PFSK-1 (cell line): ENCODE measurements around the gene SLC13A3.

Experiments
- FOXP2 ChIP-seq: optimal IDR thresholded peaks from 2 replicates; pipeline ENCODE3; 2011; ENCODE audit warnings: borderline replicate concordance, control low read depth, inconsistent platforms; ENCODE audit not compliant: insufficient read depth; ENCODE audit errors: extremely low read length, extremely low read depth
- POLR2AphosphoS5 ChIP-seq: IDR thresholded peaks from 2 replicates; pipeline ENCODE4 v1.6.1; 2012; ENCODE audit warnings: low read depth, mild to moderate bottlenecking, control low read depth, low read length, moderate library complexity
- REST ChIP-seq, 2 experiments: IDR thresholded peaks; 2 replicates each; pipeline versions ENCODE4 v1.6.1 to v1.8.0; 2011 to 2012; ENCODE audit warnings: low read depth in 2 of 2, low read length in 2 of 2, control low read depth in 1 of 2, inconsistent platforms in 1 of 2, mild to moderate bottlenecking in 1 of 2, moderate library complexity in 1 of 2; ENCODE audit not compliant: insufficient read depth in 1 of 2
- SIN3A ChIP-seq: IDR thresholded peaks from 2 replicates; pipeline ENCODE4 v1.6.1; 2012; ENCODE audit warnings: mild to moderate bottlenecking, low read length, moderate library complexity, borderline replicate concordance; ENCODE audit not compliant: insufficient read depth
- TAF1 ChIP-seq: IDR thresholded peaks from 2 replicates; pipeline ENCODE4 v1.6.1; 2012; ENCODE audit warnings: low read length, control low read depth, borderline replicate concordance; ENCODE audit not compliant: insufficient read depth

SLC13A3 gene

DNA sequence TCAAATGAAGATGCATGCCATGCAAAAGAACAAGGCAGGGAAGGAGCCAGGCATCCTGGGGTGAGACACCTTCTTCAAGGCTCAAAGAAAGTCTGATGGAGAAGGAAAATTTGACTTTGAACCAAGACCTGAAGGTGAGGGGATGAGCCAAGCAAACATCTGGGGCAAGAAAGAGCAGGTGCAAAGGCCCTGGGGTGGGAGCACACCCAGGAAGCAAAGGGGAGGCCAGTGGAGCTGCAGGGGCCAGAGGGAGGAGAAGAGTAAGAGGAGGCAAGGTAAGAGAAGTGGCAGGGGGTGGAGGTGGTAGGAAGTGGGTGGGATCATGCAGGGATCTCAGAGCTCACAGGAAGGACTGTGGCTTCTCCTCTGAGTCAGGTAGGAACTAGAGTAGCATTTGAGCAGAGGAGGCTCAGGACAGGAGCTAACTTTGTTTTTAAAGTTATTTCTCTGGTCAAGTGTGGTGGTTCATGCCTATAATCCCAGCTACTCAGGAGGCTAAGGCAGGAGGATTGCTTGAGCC is 49.6 kb downstream of the SLC13A3 start:
- TF ChIP-seq TAF1 (no peak), FOXP2 (no peak), SIN3A (no peak), REST (IDR thresholded peaks at IDR 0.05; ENCODE audit: insufficient read depth in 1 of 2, low read depth in 2 of 2, low read length in 2 of 2) (no peak), POLR2AphosphoS5 (no peak)

- TF ChIP-seq POLR2AphosphoS5 (no peak), TAF1 (no peak), REST (IDR thresholded peaks at IDR 0.05; ENCODE audit: insufficient read depth in 1 of 2, low read depth in 2 of 2, low read length in 2 of 2) (no peak), FOXP2 (no peak), SIN3A (no peak)
Measured at GRCh38 chr20:46600286-46600752, 50.9 kb downstream of the SLC13A3 start.

GRCh38 chr20:46599227-46599987 is 51.9 kb downstream of the SLC13A3 start:
- TF ChIP-seq TAF1 (no peak), SIN3A (no peak), POLR2AphosphoS5 (no peak)

DNA sequence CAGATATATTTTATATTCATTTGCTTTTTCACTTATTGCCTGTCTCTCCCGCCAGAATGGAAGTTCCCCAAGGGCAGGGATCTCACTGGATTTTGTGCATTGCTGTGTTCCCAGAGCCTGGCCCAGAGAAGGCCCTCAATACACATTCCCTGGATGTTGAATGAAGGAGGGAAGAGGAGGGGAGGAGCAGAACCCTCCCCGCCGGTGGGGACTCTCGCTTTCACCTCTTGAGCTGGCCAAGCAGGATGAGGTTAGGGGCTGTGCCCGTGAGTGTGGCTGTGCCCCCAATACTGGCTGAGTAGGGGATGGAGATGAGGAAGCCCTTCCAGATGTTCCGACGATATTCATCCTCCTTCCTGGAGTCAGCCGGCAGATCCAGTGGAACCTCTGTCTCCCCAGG is 55.3 kb downstream of the SLC13A3 start:
- TF ChIP-seq FOXP2 = no peak
- TF ChIP-seq TAF1 = no peak
- no peak for TF ChIP-seq SIN3A
- TF ChIP-seq REST (IDR thresholded peaks at IDR 0.05; ENCODE audit: insufficient read depth in 1 of 2, low read depth in 2 of 2, low read length in 2 of 2) = no peak
- TF ChIP-seq POLR2AphosphoS5 = no peak

GRCh38 chr20:46594725-46595124 is 56.5 kb downstream of the SLC13A3 start:
- TF ChIP-seq POLR2AphosphoS5 (no peak), REST (IDR thresholded peaks at IDR 0.05; ENCODE audit: insufficient read depth in 1 of 2, low read depth in 2 of 2, low read length in 2 of 2) (no peak), SIN3A (no peak), FOXP2 (no peak), TAF1 (no peak)
